ENCODE data around the gene ADGRF5.

DNA sequence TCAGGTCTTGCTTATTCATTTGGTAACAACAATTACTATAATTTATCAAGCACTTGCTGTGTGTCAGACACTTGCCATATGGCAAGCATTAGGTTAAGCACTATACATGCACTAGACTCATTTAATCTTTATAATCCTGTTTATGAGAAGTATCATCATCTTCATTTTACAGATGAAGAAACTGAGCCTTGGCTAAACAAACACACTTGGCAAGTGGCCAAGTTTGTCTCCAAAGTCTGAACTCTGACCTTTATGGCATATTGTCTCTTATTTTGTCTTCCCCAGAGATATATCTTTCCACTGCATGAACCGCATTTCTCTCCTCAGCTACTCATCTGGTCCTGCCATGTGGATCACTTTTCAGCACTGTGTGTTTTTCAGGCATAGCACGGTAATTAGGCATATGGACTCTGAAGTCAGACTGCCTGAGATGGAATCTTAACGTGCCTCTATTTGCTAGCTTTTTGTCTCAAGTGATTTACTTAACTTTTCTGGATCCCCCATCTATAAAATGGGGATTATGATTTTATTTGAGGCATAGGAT, 4.7 kb downstream of the ADGRF5 start:
- TF ChIP-seq, protein P1, sequence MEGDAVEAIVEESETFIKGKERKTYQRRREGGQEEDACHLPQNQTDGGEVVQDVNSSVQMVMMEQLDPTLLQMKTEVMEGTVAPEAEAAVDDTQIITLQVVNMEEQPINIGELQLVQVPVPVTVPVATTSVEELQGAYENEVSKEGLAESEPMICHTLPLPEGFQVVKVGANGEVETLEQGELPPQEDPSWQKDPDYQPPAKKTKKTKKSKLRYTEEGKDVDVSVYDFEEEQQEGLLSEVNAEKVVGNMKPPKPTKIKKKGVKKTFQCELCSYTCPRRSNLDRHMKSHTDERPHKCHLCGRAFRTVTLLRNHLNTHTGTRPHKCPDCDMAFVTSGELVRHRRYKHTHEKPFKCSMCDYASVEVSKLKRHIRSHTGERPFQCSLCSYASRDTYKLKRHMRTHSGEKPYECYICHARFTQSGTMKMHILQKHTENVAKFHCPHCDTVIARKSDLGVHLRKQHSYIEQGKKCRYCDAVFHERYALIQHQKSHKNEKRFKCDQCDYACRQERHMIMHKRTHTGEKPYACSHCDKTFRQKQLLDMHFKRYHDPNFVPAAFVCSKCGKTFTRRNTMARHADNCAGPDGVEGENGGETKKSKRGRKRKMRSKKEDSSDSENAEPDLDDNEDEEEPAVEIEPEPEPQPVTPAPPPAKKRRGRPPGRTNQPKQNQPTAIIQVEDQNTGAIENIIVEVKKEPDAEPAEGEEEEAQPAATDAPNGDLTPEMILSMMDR (IDR thresholded peaks at IDR 0.05) = no peak
- no peak for TF ChIP-seq POLR2A (IDR thresholded peaks at IDR 0.05)

Data from heart left ventricle (tissue), 13 donors.